WTC11 (cell line): ENCODE results near the gene NFIX. TPM values are rescaled to one million over a fixed set of nuclear protein-coding genes. Genes with fewer than 3 reads are reported as not detected.

Experiments
- ATAC-seq: fragments of 200-7000 bp; cut with Tn5 transposase; 2 replicates; pipeline ENCODE4 v1.10.0; 2021; ENCODE audit warnings: mild to moderate bottlenecking, moderate library complexity
- CTCF ChIA-PET: fragments of 300-600 bp; sonication (Branson Sonifier 250); formaldehyde crosslinking; loops from one replicate; lab custom pipeline; 2021; ENCODE audit warnings: antibody characterized with exemption; lab: Charles Lee
- POLR2A ChIA-PET: fragments of 350-600 bp; sonication (Branson Sonifier 250); formaldehyde crosslinking; loops from one replicate; lab custom pipeline; 2021; ENCODE audit warnings: antibody characterized with exemption; lab: Charles Lee
- DNase-seq: peaks from one replicate; pipeline ENCODE4 v3.0.0; 2021; ENCODE audit warnings: low spot score
- H3K27ac Mint-ChIP-seq: 2 replicates; pipeline ENCODE4 v1.8.0; 2021; ENCODE audit warnings: mixed read lengths
- H3K27me3 Mint-ChIP-seq: 2 replicates; pipeline ENCODE4 v1.8.0; 2021; ENCODE audit warnings: low read depth, mild to moderate bottlenecking, moderate library complexity, mixed read lengths
- H3K36me3 Mint-ChIP-seq: 2 replicates; pipeline ENCODE4 v1.8.0; 2021; ENCODE audit warnings: mixed read lengths
- H3K4me1 Mint-ChIP-seq: 2 replicates; pipeline ENCODE4 v1.8.0; 2022; ENCODE audit warnings: mixed read lengths
- H3K4me3 Mint-ChIP-seq: 2 replicates; pipeline ENCODE4 v1.8.0; 2021; ENCODE audit warnings: mild to moderate bottlenecking, moderate library complexity, mixed read lengths
- H3K9me3 Mint-ChIP-seq: 2 replicates; pipeline ENCODE4 v1.8.0; 2021; ENCODE audit warnings: mixed read lengths
- CDX4 ChIP-seq: fragments of 250-450 bp; sonication (Bioruptor Pico); IDR thresholded peaks from 2 replicates; pipeline ENCODE4 v1.9.0; 2021; ENCODE audit warnings: moderate library complexity, mild to moderate bottlenecking, inconsistent platforms, borderline replicate concordance
- ETV6 ChIP-seq: sonication (generic); formaldehyde crosslinking; IDR thresholded peaks from 2 replicates; pipeline ENCODE4 v1.8.1; 2022; ENCODE audit warnings: mild to moderate bottlenecking, missing genetic modification reagents
- GTF2I ChIP-seq: fragments of 250-450 bp; sonication (Bioruptor Pico); conservative IDR thresholded peaks from 2 replicates; pipeline ENCODE4 v1.4.0; 2021; ENCODE audit warnings: mild to moderate bottlenecking
- MAX ChIP-seq: sonication (generic); formaldehyde crosslinking; IDR thresholded peaks from 2 replicates; pipeline ENCODE4 v1.8.0; 2022; ENCODE audit warnings: mild to moderate bottlenecking, missing genetic modification reagents
- NFATC4 ChIP-seq: fragments of 250-450 bp; sonication (Bioruptor Pico); IDR thresholded peaks from 2 replicates; pipeline ENCODE4 v1.9.0; 2021; ENCODE audit warnings: mild to moderate bottlenecking
- NFYB ChIP-seq: sonication (generic); formaldehyde crosslinking; conservative IDR thresholded peaks from 2 replicates; pipeline ENCODE4 v1.8.0; 2022; ENCODE audit warnings: low read depth, missing genetic modification reagents
- OVOL2 ChIP-seq: fragments of 250-450 bp; sonication (Bioruptor Pico); IDR thresholded peaks from 2 replicates; pipeline ENCODE4 v1.9.0; 2021; ENCODE audit warnings: mild to moderate bottlenecking, borderline replicate concordance
- PREB ChIP-seq: sonication (generic); formaldehyde crosslinking; IDR thresholded peaks from 2 replicates; pipeline ENCODE4 v1.8.1; 2022; ENCODE audit warnings: mild to moderate bottlenecking, missing genetic modification reagents, moderate library complexity, borderline replicate concordance
- SP1 ChIP-seq: sonication (generic); formaldehyde crosslinking; conservative IDR thresholded peaks from 2 replicates; pipeline ENCODE4 v1.8.1; 2022; ENCODE audit warnings: missing genetic modification reagents
- ZNF396 ChIP-seq: fragments of 250-450 bp; sonication (Bioruptor Pico); IDR thresholded peaks from 2 replicates; pipeline ENCODE4 v1.8.0; 2021; ENCODE audit warnings: mild to moderate bottlenecking, moderate library complexity, borderline replicate concordance
- ZNF532 ChIP-seq: fragments of 250-450 bp; sonication (Bioruptor Pico); IDR thresholded peaks from 2 replicates; pipeline ENCODE4 v1.9.0; 2021; ENCODE audit warnings: mild to moderate bottlenecking, borderline replicate concordance
- total RNA-seq: library from RNA; stranded (reverse); gene quantifications from 3 replicates; pipeline ENCODE4 v1.2.3, GENCODE V29; 2021

Gene NFIX
- total RNA-seq, 1 experiment from 2014 or later = 1.4 TPM

- H3K4me1 Mint-ChIP-seq = peaks cover 6% of the 10 kb centered on the region
- TF ChIP-seq ZNF532 (CRISPR knock-in tag) (no peak), CDX4 (no peak), MAX (CRISPR knock-in tag) (no peak)
- H3K9me3 Mint-ChIP-seq = no peaks in the 10 kb centered on the region
- ATAC-seq = no peak
- peaks cover 85% of the 10 kb centered on the region for H3K27me3 Mint-ChIP-seq
- ChIA-PET CTCF (interaction anchor here (1.4 kb wide), 1 partner anchor 36 kb away, joined by 4 read pairs; no protein-coding TSS in a partner anchor), POLR2A (no interaction called here)
- no peak overlapping the region for H3K4me3 Mint-ChIP-seq
- H3K36me3 Mint-ChIP-seq = peaks cover 3% of the 10 kb centered on the region; the same call in 1 of the 2 replicates
- no peak for DNase-seq
- no peak overlapping the region for H3K27ac Mint-ChIP-seq
Measured at GRCh38 chr19:12997967-12998940, 3.0 kb downstream of the NFIX start.

- DNase-seq (no peak), ATAC-seq (no peak)
- Mint-ChIP-seq H3K27ac (no peak overlapping the region), H3K4me1 (0 out of 2 replicates have a peak, but pooled peaks cover under 1% of the 10 kb centered on the region), H3K27me3 (peaks cover 90% of the 10 kb centered on the region), H3K36me3 (no peaks in the 10 kb centered on the region), H3K4me3 (no peak overlapping the region), H3K9me3 (no peaks in the 10 kb centered on the region)
- TF ChIP-seq NFATC4 (CRISPR knock-in tag) (no peak), PREB (CRISPR knock-in tag) (no peak), ETV6 (CRISPR knock-in tag) (no peak), GTF2I (CRISPR knock-in tag) (no peak)
- ChIA-PET CTCF (interaction anchor here (1.1 to 2.6 kb wide), 2 partner anchors 23 to 36 kb away, joined by 5 to 14 read pairs; no protein-coding TSS in a partner anchor), POLR2A (no interaction called here)
Measured at GRCh38 chr19:13001166-13001501, 5.9 kb downstream of the NFIX start.

GRCh38 chr19:13001502-13002165, 6.4 kb downstream of the NFIX start:
- ChIA-PET POLR2A (no interaction called here), CTCF (interaction anchor here (0.7 to 2.6 kb wide), 4 partner anchors 10 to 36 kb away, joined by 3 to 14 read pairs (median 8); no protein-coding TSS in a partner anchor)
- Mint-ChIP-seq H3K9me3 (no peaks in the 10 kb centered on the region), H3K27ac (no peak overlapping the region), H3K27me3 (peaks cover 89% of the 10 kb centered on the region), H3K4me1 (no peaks in the 10 kb centered on the region), H3K36me3 (no peaks in the 10 kb centered on the region), H3K4me3 (no peak overlapping the region)
- TF ChIP-seq ZNF396 (no peak), SP1 (CRISPR knock-in tag) (no peak), NFYB (CRISPR knock-in tag) (no peak), OVOL2 (CRISPR knock-in tag) (no peak), PREB (CRISPR knock-in tag) (no peak)
- TF ChIP-seq, all 79 proteins: peak for 0
- DNase-seq = no peak
- no peak for ATAC-seq
